ENCODE measurements around the gene FAM181A. TPM values are rescaled to one million over a fixed set of nuclear protein-coding genes. Genes with fewer than 3 reads are reported as not detected.

Gene FAM181A
- total RNA-seq, 2 experiments from 2014 or later: not detected

Small RNAs within 50 kb of the gene (microRNA-seq; reads per million reads assigned to microRNA genes)
- not detected for gene MIR4506

Other genes starting within 250 kb of the FAM181A start
- gene PRIMA1, start 138.9 kb upstream of the FAM181A start, total RNA-seq: not detected
- 10 to 100 TPM; 21.3 to 24.0 TPM for gene ASB2, start 49.2 kb downstream of the FAM181A start, total RNA-seq
- gene CCDC197, start 70.0 kb downstream of the FAM181A start, total RNA-seq: under 1 TPM in 1 of 2 experiments, not detected in 1; 0.25 TPM
- under 1 TPM; 0.47 to 0.60 TPM for gene OTUB2, start 99.0 kb downstream of the FAM181A start, total RNA-seq
- gene DDX24, start 153.9 kb downstream of the FAM181A start, total RNA-seq: 100 to 1,000 TPM; 232 to 237 TPM
- 10 to 100 TPM; 36.1 to 39.8 TPM for gene IFI27L1, start 154.0 kb downstream of the FAM181A start, total RNA-seq
- gene IFI27, start 183.4 kb downstream of the FAM181A start, total RNA-seq: 100 to 1,000 TPM; 237 to 274 TPM
- gene IFI27L2, start 202.3 kb downstream of the FAM181A start, total RNA-seq: 10 to 100 TPM; 76.4 to 77.9 TPM
- under 1 TPM; 0.47 to 0.57 TPM for gene PPP4R4, start 247.0 kb downstream of the FAM181A start, total RNA-seq

Measured in activated naive CD8-positive, alpha-beta T cell treated with anti-CD3 and anti-CD28 coated beads, Interleukin-2, amount 10 ng/mL, durations not matched to agents 7 days and 5 days (primary cell).